Measurements from ENCODE around the gene COMTD1.

- no peak for TF ChIP-seq CTCF (IDR thresholded peaks at IDR 0.05; ENCODE audit: low read depth, low read length)
- TF ChIP-seq POLR2A (IDR thresholded peaks at IDR 0.05; ENCODE audit: extremely low read depth, insufficient read length): no peak
These were observed 46.2 kb upstream of the COMTD1 start for GRCh38 chr10:75281974-75282373.

Data from NB4 (cell line).